ENCODE data around the gene KCNQ1.
"Not testable (repeated sequence)": the region's sequence is repeated elsewhere in the genome, so short reads cannot be mapped to it uniquely, and the experiment has no call there.

The KCNQ1 gene

DNA sequence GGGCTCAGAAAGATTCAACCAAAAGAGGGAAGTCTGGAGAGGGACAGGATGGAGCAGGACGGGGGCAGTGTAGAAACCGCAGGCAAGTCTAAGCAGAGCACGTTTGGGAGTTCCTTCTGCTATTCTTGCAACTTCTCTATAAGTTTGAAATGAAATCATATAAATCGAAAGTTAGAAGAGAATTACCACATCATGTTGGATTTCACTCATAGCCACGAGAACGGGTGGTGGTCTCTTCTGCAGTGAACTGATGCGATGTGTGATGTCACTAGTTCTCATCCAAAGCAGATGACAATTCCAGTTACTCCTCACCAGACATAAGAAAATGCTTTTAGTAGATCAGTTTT lies 36.0 kb downstream of the KCNQ1 start:
- peaks cover 71% of the 10 kb centered on the region for H3K4me1 Mint-ChIP-seq (ENCODE audit: low read depth)
- peaks cover 34% of the 10 kb centered on the region for H3K9me3 Mint-ChIP-seq
- H3K4me3 Mint-ChIP-seq: peak overlapping the region; percentile 65
- peaks cover 64% of the 10 kb centered on the region for H3K36me3 Mint-ChIP-seq (ENCODE audit: low read depth)
- intact Hi-C loops (cut with micrococcal nuclease): loop anchor here (2.0 kb wide), 1 partner anchor 46 kb away; no protein-coding TSS in a partner anchor
- H3K27me3 Mint-ChIP-seq: no peaks in the 10 kb centered on the region
- peak overlapping the region; percentile 87 for H3K27ac Mint-ChIP-seq

DNA sequence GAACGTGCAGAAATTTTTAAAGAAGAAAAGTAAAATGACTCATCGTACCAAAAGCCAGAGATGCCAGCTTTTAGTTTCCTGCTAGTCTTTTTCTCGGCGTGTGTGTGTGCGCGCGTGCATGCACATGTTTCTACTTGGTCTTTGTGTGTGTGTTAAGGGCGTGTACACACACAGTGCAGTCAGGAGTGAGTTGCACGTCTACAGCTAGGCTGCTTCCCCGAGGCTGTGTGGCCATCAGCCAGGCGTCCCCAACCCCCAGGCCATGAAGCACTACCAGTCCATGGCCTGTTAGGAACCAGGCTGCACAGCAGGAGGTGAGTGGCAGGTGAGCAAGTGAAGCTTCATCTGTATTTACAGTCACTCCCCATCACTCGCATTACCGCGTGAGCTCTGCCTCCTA lies 36.4 kb downstream of the KCNQ1 start:
- Mint-ChIP-seq H3K27ac (peak overlapping the region; percentile 87), H3K4me3 (peak overlapping the region; percentile 65), H3K27me3 (no peaks in the 10 kb centered on the region), H3K9me3 (peaks cover 37% of the 10 kb centered on the region), H3K36me3 (ENCODE audit: low read depth) (peaks cover 68% of the 10 kb centered on the region), H3K4me1 (ENCODE audit: low read depth) (peaks cover 70% of the 10 kb centered on the region)
- intact Hi-C loops (cut with micrococcal nuclease): loop anchor here (2.0 kb wide), 1 partner anchor 46 kb away; no protein-coding TSS in a partner anchor

DNA sequence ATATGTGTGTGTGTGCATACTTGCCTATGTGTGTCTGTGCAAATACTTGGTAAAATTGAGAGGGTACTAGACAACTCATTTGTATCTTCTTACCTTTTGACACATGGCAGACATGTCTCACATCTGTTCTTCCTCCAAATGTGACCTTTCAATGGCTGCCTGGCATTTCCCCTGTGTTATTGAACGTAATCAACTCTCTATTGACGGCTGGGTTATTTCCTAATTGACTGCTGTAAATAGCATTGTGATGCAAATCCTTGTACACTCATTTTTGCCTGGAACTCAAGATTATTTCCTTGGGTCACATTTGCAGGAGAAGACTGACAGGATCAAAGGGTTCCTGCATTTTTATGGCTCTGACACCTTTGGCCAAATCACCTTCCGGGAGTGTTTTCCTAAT lies 37.4 kb downstream of the KCNQ1 start:
- peaks cover 47% of the 10 kb centered on the region for H3K9me3 Mint-ChIP-seq
- intact Hi-C loops (cut with micrococcal nuclease): no loop called here
- H3K4me1 Mint-ChIP-seq (ENCODE audit: low read depth): peaks cover 65% of the 10 kb centered on the region
- peak overlapping the region; percentile 38 for H3K4me3 Mint-ChIP-seq
- peak overlapping the region; percentile 87 for H3K27ac Mint-ChIP-seq
- H3K36me3 Mint-ChIP-seq (ENCODE audit: low read depth): peaks cover 66% of the 10 kb centered on the region
- H3K27me3 Mint-ChIP-seq: no peaks in the 10 kb centered on the region

DNA sequence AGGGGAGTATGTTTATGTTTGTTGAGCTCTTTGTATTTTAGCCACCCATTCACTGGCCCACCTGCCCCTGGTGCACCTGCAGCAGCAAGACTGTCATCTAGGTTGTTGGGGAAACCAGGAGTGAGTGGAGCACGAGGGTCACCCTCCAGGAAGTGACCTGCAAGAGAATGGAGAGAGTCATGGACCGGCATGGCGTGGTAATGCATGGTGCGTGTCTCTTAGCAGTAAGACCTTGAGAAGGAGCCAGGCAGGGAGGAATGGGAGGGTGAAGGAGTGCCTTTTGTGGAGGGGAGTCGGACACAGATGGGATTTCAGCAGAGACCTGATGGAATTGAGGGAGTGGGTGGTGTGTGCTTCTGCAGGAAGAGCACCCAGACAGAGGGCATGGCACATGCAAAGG lies 37.9 kb downstream of the KCNQ1 start:
- peaks cover 46% of the 10 kb centered on the region for H3K9me3 Mint-ChIP-seq
- H3K36me3 Mint-ChIP-seq (ENCODE audit: low read depth): peaks cover 63% of the 10 kb centered on the region
- intact Hi-C loops (cut with micrococcal nuclease): no loop called here
- H3K4me3 Mint-ChIP-seq: no peak overlapping the region
- peaks cover 63% of the 10 kb centered on the region for H3K4me1 Mint-ChIP-seq (ENCODE audit: low read depth)
- no peaks in the 10 kb centered on the region for H3K27me3 Mint-ChIP-seq
- H3K27ac Mint-ChIP-seq: peak overlapping the region; percentile 87

DNA sequence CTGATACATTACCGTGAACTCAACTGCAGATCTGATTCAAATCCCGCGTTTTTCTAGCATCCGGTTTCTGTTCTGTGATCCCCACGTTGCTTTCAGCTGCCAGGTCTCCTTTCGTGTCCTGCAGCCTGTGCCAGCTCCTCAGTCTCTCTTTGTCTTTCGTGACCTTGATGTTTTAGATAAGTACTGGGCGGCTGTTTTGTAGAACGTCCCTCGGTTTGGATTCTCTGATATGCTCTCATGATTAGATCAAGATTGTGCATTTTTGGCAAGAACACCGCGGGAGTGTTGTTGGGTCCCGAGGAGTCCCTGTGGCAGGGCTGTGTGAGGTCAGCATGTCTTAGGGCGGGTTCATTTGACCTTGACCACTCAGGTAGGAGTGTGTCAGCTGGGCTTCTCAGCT lies 38.6 kb downstream of the KCNQ1 start:
- H3K4me1 Mint-ChIP-seq (ENCODE audit: low read depth): peaks cover 61% of the 10 kb centered on the region
- no peak overlapping the region for H3K4me3 Mint-ChIP-seq
- H3K27me3 Mint-ChIP-seq: no peaks in the 10 kb centered on the region
- H3K9me3 Mint-ChIP-seq: peaks cover 45% of the 10 kb centered on the region
- intact Hi-C loops (cut with micrococcal nuclease): no loop called here
- H3K36me3 Mint-ChIP-seq (ENCODE audit: low read depth): peaks cover 63% of the 10 kb centered on the region
- no peak overlapping the region for H3K27ac Mint-ChIP-seq

DNA sequence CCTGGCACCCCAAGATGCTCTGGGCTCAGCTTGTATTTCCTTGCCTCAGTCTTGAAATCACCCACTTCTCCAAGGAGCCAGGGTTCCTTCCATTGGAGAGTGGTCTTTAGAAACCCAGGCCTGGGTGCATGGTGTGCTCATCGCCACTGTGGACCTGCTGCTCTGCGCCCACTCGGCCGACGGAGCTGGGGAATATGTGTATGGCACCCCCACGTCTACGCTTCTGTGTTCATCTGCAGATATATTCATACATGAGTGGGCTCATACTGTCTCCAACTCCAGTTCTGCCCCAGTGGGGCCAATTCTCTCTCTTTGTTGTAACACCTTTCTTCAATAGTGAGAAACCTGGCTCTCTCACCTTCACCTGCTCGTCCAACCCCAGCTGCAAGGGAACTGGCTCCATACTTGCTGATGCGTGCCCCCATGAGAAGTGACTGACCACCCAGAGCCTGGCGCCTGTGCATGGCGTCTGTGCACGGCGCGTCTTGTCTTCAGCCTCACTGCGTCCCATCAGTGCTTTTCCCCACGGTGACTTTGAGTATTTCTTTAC lies 39.8 kb downstream of the KCNQ1 start:
- intact Hi-C loops (cut with micrococcal nuclease): loop anchor here (5.0 kb wide), 1 partner anchor 37 kb away; the partner anchor contains the start of gene KCNQ1
- no peak overlapping the region for H3K27ac Mint-ChIP-seq
- H3K9me3 Mint-ChIP-seq: peaks cover 40% of the 10 kb centered on the region
- H3K36me3 Mint-ChIP-seq (ENCODE audit: low read depth): peaks cover 56% of the 10 kb centered on the region
- H3K4me3 Mint-ChIP-seq: no peak overlapping the region
- peaks cover 66% of the 10 kb centered on the region for H3K4me1 Mint-ChIP-seq (ENCODE audit: low read depth)
- no peaks in the 10 kb centered on the region for H3K27me3 Mint-ChIP-seq

DNA sequence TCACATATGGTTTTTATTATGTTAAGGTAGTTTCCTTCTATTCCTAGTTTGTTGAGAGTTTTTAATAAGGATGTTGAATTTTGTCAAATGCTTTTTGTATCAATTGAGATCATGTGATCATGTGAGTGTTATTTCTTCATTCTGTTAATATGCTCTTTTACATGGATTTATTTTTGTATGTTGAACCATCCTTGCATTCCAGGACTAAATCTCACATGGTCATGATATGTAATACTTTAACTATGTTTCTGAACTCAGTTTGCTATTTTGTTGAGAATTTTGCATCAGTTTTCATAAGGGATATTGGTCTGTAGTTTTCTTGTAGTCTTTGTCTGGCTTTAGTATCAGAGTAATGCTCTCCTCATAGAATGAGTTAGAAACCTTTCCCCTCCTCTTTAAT lies 43.2 kb downstream of the KCNQ1 start:
- no peaks in the 10 kb centered on the region for H3K27me3 Mint-ChIP-seq
- H3K36me3 Mint-ChIP-seq (ENCODE audit: low read depth): peaks cover 49% of the 10 kb centered on the region
- H3K4me1 Mint-ChIP-seq (ENCODE audit: low read depth): peaks cover 65% of the 10 kb centered on the region
- intact Hi-C loops (cut with micrococcal nuclease): loop anchor here (5.0 kb wide), 1 partner anchor 41 kb away; the partner anchor contains the start of gene KCNQ1
- H3K27ac Mint-ChIP-seq: no peak overlapping the region
- H3K9me3 Mint-ChIP-seq: peaks cover 32% of the 10 kb centered on the region
- H3K4me3 Mint-ChIP-seq: no peak overlapping the region

DNA sequence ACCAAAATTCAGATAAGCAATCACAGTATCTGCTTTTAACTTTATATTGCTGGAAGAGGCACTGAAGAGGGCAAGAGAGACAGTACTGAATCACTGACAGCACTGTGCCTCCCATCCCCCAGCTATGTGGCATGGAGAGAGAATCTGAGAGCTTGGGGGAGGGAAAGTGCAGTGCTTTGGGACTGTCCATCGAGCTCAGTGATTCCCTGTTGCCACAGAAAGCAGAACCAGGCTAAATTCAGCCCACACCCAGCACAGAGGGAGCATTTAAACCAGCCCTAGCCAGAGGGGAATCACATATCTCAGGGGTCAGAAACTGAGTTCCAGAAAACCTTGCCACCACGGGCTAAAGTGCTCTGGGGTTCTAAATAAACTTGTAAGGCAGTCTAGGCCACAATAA lies 44.3 kb downstream of the KCNQ1 start:
- intact Hi-C loops (cut with micrococcal nuclease): loop anchor here (5.0 kb wide), 1 partner anchor 42 kb away; the partner anchor contains the start of gene KCNQ1
- H3K9me3 Mint-ChIP-seq: peaks cover 32% of the 10 kb centered on the region
- no peaks in the 10 kb centered on the region for H3K27me3 Mint-ChIP-seq
- H3K4me1 Mint-ChIP-seq (ENCODE audit: low read depth): peaks cover 65% of the 10 kb centered on the region
- peaks cover 46% of the 10 kb centered on the region for H3K36me3 Mint-ChIP-seq (ENCODE audit: low read depth)
- peak overlapping the region; percentile 87 for H3K27ac Mint-ChIP-seq
- H3K4me3 Mint-ChIP-seq: no peak overlapping the region

DNA sequence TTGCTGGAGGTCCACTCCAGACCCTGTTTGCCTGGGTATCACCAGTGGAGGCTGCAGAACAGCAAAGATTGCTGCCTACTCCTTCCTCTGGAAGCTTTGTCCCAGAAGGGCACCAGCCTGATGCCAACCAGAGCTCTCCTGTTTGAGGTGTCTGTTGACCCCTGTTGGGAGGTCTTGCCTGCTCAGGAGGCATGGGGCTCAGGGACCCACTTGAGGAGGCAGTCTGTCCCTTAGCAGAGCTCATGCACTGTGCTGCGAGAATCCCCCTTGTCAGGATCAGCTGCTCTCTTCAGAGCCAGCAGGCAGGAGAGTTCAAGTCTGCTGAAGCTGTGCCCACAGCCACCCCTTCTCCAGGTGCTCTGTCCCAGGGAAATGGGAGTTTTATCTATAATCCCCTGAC lies 53.1 kb downstream of the KCNQ1 start:
- intact Hi-C loops (cut with micrococcal nuclease); H3K27ac Mint-ChIP-seq; H3K4me3 Mint-ChIP-seq: not testable (repeated sequence)
- H3K36me3 Mint-ChIP-seq (ENCODE audit: low read depth): peaks cover 34% of the 10 kb centered on the region
- peaks cover 34% of the 10 kb centered on the region for H3K4me1 Mint-ChIP-seq (ENCODE audit: low read depth)
- H3K27me3 Mint-ChIP-seq: peaks cover 16% of the 10 kb centered on the region
- H3K9me3 Mint-ChIP-seq: peaks cover 34% of the 10 kb centered on the region

DNA sequence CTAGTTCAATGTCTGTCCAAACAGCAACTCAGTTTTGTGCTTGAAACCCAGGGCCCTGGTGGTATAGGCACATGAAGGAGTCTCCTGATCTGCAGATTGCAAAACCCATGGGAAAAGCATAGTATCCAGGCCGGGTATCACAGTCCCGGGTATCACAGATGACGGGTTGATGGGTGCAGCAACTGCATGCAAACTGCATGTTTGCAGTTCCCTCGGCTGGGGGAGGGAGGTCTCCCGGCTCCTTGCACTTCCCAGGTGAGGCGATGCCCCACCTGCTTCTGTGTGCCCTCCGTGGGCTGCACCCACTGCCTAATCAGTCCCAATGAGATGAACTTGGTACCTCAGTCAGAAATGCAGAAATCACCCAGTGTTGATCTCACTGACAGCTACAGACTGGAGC lies 53.9 kb downstream of the KCNQ1 start:
- peaks cover 34% of the 10 kb centered on the region for H3K36me3 Mint-ChIP-seq (ENCODE audit: low read depth)
- peaks cover 34% of the 10 kb centered on the region for H3K9me3 Mint-ChIP-seq
- H3K4me3 Mint-ChIP-seq: no peak overlapping the region
- H3K27ac Mint-ChIP-seq: no peak overlapping the region
- peaks cover 16% of the 10 kb centered on the region for H3K27me3 Mint-ChIP-seq
- peaks cover 29% of the 10 kb centered on the region for H3K4me1 Mint-ChIP-seq (ENCODE audit: low read depth)
- intact Hi-C loops (cut with micrococcal nuclease): no loop called here

DNA sequence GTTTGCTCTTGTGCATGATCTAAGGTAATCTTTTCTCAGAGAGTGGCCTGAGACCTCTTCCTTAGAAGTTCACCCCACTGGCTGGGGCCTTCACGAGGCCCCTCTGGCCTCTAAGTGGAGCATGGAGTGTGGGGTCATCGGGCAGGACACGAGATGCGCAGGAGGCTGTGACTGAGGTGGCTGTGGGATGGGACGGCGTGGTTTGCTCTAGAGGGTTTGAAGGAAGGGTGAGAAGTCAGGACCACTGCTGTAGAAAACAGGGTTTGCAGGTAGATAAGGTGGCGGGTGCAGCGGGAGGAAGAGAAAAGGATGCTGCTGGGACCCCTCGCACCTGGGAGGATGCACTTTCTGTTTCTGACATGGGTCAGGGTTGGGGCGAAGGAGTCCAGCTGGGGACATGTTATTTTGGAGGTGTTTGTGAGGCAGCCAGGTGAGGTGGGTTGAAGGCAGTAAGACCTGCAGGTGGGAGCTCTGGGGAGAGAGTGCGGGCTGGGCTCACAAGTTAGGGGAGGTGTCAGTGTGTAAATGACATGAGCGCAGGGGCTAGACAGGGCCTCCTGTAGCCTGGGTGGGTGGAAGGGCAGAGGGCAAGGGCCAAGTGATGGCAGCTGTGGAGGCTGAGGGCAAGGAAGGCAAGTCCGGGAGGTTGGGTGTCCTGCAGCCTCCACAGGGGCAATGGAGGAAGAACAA lies 62.5 kb downstream of the KCNQ1 start:
- H3K27ac Mint-ChIP-seq: no peak overlapping the region
- peaks cover 50% of the 10 kb centered on the region for H3K4me1 Mint-ChIP-seq (ENCODE audit: low read depth)
- no peak overlapping the region for H3K4me3 Mint-ChIP-seq
- peaks cover 3% of the 10 kb centered on the region for H3K27me3 Mint-ChIP-seq
- intact Hi-C loops (cut with micrococcal nuclease): no loop called here
- H3K9me3 Mint-ChIP-seq: no peaks in the 10 kb centered on the region
- peaks cover 11% of the 10 kb centered on the region for H3K36me3 Mint-ChIP-seq (ENCODE audit: low read depth)

DNA sequence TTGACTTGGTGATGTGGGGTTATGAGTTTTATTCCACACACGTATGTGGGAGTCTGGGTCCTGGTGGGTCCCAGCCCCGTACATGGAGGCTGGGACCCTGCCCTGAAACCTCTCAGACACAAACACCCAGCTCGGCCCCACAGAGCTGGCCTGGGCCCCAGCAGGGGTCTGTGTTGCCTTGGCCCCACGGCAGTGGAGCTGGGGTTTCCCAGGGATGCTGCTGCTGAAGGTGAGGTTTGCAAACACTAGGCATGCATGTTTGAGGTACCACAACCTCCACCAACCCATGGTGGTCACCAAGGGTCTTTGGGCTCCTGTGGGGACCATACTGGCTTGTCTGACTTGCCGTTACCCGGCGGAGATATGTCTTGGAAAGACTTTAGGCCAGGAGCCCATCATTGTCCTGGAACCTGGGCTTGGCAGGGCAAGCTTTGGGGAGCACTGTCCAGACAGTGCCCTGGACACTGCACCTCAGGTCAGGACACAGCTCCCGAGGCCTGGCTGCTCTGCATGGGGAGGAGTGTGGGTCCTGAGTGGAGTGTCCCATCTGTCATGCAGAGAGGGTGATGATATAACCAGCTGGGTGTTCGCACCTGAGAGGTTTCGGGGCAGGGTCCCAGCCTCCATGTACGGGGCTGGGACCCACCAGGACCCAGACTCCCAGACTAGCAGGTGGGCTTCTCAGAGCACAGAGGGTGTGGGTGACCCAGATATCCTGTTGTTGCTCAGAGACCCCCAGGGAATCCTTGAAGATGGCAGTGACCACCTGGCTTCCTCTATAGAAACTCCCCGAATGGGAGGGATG lies 63.3 kb downstream of the KCNQ1 start:
- H3K9me3 Mint-ChIP-seq: no peaks in the 10 kb centered on the region
- peak overlapping the region; percentile 53 for H3K27ac Mint-ChIP-seq
- H3K36me3 Mint-ChIP-seq (ENCODE audit: low read depth): peaks cover 11% of the 10 kb centered on the region
- H3K4me1 Mint-ChIP-seq (ENCODE audit: low read depth): peaks cover 58% of the 10 kb centered on the region
- no peak overlapping the region for H3K4me3 Mint-ChIP-seq
- H3K27me3 Mint-ChIP-seq: peaks cover 3% of the 10 kb centered on the region
- intact Hi-C loops (cut with micrococcal nuclease): no loop called here

DNA sequence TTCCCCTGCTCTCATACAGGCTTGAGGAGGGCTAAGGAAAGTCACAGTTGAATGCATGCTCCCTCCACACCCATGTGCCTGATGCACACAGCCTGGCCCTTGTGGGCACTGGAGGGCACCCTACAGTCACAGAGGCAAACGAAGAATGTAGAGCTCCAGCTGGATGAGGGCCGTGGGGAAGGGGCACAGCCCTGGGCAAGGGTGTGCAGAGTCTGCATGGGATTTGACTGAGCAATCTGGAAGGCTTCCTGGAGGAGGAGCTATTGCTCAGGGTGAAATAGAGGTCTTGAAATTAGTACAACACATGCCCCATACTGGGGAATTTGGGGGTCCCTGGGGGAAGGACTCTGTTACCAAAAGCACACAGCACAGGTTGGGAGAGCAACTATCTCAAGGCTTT lies 64.0 kb downstream of the KCNQ1 start:
- H3K9me3 Mint-ChIP-seq: no peaks in the 10 kb centered on the region
- peak overlapping the region; percentile 1 for H3K4me3 Mint-ChIP-seq
- intact Hi-C loops (cut with micrococcal nuclease): no loop called here
- H3K27me3 Mint-ChIP-seq: peaks cover 3% of the 10 kb centered on the region
- H3K36me3 Mint-ChIP-seq (ENCODE audit: low read depth): peaks cover 15% of the 10 kb centered on the region
- H3K4me1 Mint-ChIP-seq (ENCODE audit: low read depth): peaks cover 65% of the 10 kb centered on the region
- H3K27ac Mint-ChIP-seq: peak overlapping the region; percentile 53

DNA sequence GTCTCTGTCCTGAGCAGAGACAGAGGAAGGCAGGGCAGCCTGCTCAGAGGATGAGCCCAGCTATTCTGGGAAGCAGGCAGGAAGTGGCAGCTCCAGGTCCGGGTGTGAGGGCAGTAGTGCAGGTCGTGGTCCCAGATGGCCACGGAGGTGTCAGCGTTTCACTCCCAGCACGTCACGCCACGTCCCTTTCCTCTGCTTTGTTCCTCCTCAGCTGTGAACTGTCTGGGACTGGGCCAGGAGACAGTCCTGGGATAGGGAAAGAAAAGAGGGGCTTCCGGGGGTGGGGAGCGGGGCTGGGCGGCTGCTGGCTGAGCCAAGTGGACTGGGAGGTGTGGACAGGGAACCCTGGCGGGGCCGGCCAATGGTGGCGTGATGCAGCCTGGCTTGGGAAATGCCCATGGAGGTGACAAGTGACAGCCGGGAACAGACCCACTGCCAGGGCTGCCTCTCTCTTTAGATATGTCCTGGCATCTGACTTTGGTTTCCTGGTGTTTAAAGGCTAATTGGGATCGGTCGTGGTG lies 64.7 kb downstream of the KCNQ1 start:
- Mint-ChIP-seq H3K27me3 (peaks cover 2% of the 10 kb centered on the region), H3K27ac (peak overlapping the region; percentile 53), H3K4me1 (ENCODE audit: low read depth) (peaks cover 65% of the 10 kb centered on the region), H3K4me3 (no peak overlapping the region), H3K36me3 (ENCODE audit: low read depth) (peaks cover 21% of the 10 kb centered on the region), H3K9me3 (no peaks in the 10 kb centered on the region)
- intact Hi-C loops (cut with micrococcal nuclease): no loop called here
